Natural killer cell (primary cell): ENCODE results near the gene KNOP1. TPM values are rescaled to one million over a fixed set of nuclear protein-coding genes. Genes with fewer than 3 reads are reported as not detected.

ENCODE experiments used
- ATAC-seq, 3 donors: fragments of 150-1000 bp in 2 of 3; fragments of 200-7000 bp in 1 of 3; cut with Tn5 transposase; 1 replicate in 1 of 3; 2 replicates in 2 of 3; pipeline ENCODE4 v1.10.0; 2021; ENCODE audit warnings: mild to moderate bottlenecking in 2 of 3, moderate library complexity in 2 of 3
- DNase-seq, 2 donors: peaks; one replicate each; pipeline versions ENCODE4 v3.0.0 to v3.0.0-alpha.2; 2013 to 2021; ENCODE audit warnings: mixed read lengths in 1 of 2
- H3K27ac ChIP-seq: one replicate; pipeline ENCODE4 v1.5.1; 2013; ENCODE audit warnings: mild to moderate bottlenecking, low read length
- H3K27me3 ChIP-seq: one replicate; pipeline ENCODE4 v1.6.1; 2013; ENCODE audit warnings: low read length; ENCODE audit not compliant: control insufficient read depth, insufficient read depth
- H3K36me3 ChIP-seq: one replicate; pipeline ENCODE4 v1.6.1; 2013; ENCODE audit warnings: low read length; ENCODE audit not compliant: control insufficient read depth, insufficient read depth
- H3K4me1 ChIP-seq: one replicate; pipeline ENCODE4 v1.6.1; 2013; ENCODE audit warnings: low read length; ENCODE audit not compliant: control insufficient read depth, insufficient read depth
- H3K4me3 ChIP-seq: one replicate; pipeline ENCODE4 v1.5.1; 2013; ENCODE audit warnings: low read length
- H3K9me3 ChIP-seq: one replicate; pipeline ENCODE4 v1.6.1; 2013; ENCODE audit warnings: low read length; ENCODE audit not compliant: control insufficient read depth, insufficient read depth
- H3K27ac Mint-ChIP-seq, 2 donors: one replicate each; pipeline ENCODE4 v1.8.0; 2022; ENCODE audit warnings: mild to moderate bottlenecking in 2 of 2, mixed read lengths in 2 of 2, moderate library complexity in 1 of 2
- H3K27me3 Mint-ChIP-seq, 2 donors: one replicate each; pipeline ENCODE4 v1.8.0; 2022; ENCODE audit warnings: low read depth in 2 of 2, mixed read lengths in 2 of 2
- H3K36me3 Mint-ChIP-seq: one replicate; pipeline ENCODE4 v1.8.0; 2022; ENCODE audit warnings: mixed read lengths
- H3K4me1 Mint-ChIP-seq, 2 donors: one replicate each; pipeline ENCODE4 v1.8.0; 2022; ENCODE audit warnings: mixed read lengths in 2 of 2
- H3K4me3 Mint-ChIP-seq: one replicate; pipeline ENCODE4 v1.8.0; 2022; ENCODE audit warnings: mild to moderate bottlenecking, moderate library complexity, mixed read lengths
- H3K9me3 Mint-ChIP-seq, 2 donors: one replicate each; pipeline ENCODE4 v1.8.0; 2022; ENCODE audit warnings: mixed read lengths in 2 of 2
- CTCF ChIP-seq: fragments of 200-600 bp; IDR thresholded peaks from one replicate; pipeline ENCODE4 v1.8.0; 2022; ENCODE audit warnings: antibody characterized with exemption
- WGBS: methylation state at CpG from one replicate; pipeline ENCODE4 v1.1.7; 2013; ENCODE audit warnings: missing lambda C conversion rate; ENCODE audit not compliant: insufficient coverage; 5-methylcytosine and 5-hydroxymethylcytosine counted together
- intact Hi-C: fragments of 100-400 bp; cut with micrococcal nuclease; formaldehyde crosslinking; loops from one replicate; pipeline ENCODE4 v1.14.2; 2022
- total RNA-seq, 4 donors: library from RNA; stranded (reverse); fragments of 120-200 nt in 1 of 4; gene quantifications; one replicate each; pipeline versions ENCODE4 v1.2.3 to v1.2.4, GENCODE V29; 2013 to 2022

Gene KNOP1
- total RNA-seq, 3 donors from 2014 or later (not counting 1 experiment from before 2014, with no cell fraction given) = 5.6 to 8.0 (median 6.9) TPM

- TF ChIP-seq CTCF = no peak
- Mint-ChIP-seq H3K27ac (no peak overlapping the region), H3K4me3 (no peak overlapping the region), H3K27me3 (no peaks in the 10 kb centered on the region), H3K36me3 (no peaks in the 10 kb centered on the region), H3K4me1 (peaks cover 0 to 9% of the 10 kb centered on the region in 2 donors), H3K9me3 (no peaks in the 10 kb centered on the region)
- DNase-seq = no peak
- no peak overlapping the region for H3K4me3 ChIP-seq
- WGBS = 97% methylated on average over 14 of the region's 15 CpGs
- no peak overlapping the region for H3K27ac ChIP-seq
- peaks cover 36% of the 10 kb centered on the region for H3K36me3 ChIP-seq
- no peak for ATAC-seq
- H3K4me1 ChIP-seq = no peaks in the 10 kb centered on the region
- intact Hi-C loops = no loop called here
- H3K9me3 ChIP-seq = no peaks in the 10 kb centered on the region
- no peaks in the 10 kb centered on the region for H3K27me3 ChIP-seq
Observed at GRCh38 chr16:19706846-19707245, 11.2 kb downstream of the KNOP1 start.

GRCh38 chr16:19705843-19706242, 12.2 kb downstream of the KNOP1 start:
- no peak overlapping the region for H3K27ac Mint-ChIP-seq
- no peaks in the 10 kb centered on the region for H3K36me3 Mint-ChIP-seq
- H3K27ac ChIP-seq = no peak overlapping the region

GRCh38 chr16:19705146-19705501, 12.9 kb downstream of the KNOP1 start:
- DNase-seq (no peak), ATAC-seq (no peak)
- intact Hi-C loops = no loop called here
- H3K4me3 Mint-ChIP-seq = no peak overlapping the region
- no peaks in the 10 kb centered on the region for H3K36me3 Mint-ChIP-seq
- 98% methylated on average over 8 of the region's 8 CpGs for WGBS
- H3K27ac ChIP-seq = no peak overlapping the region
- H3K27me3 ChIP-seq = no peaks in the 10 kb centered on the region
- H3K9me3 ChIP-seq = no peaks in the 10 kb centered on the region
- peaks cover 0 to 9% of the 10 kb centered on the region in 2 donors for H3K4me1 Mint-ChIP-seq
- no peak overlapping the region for H3K4me3 ChIP-seq
- peaks cover 34% of the 10 kb centered on the region for H3K36me3 ChIP-seq
- no peaks in the 10 kb centered on the region for H3K9me3 Mint-ChIP-seq
- no peaks in the 10 kb centered on the region for H3K27me3 Mint-ChIP-seq
- H3K4me1 ChIP-seq = no peaks in the 10 kb centered on the region
- TF ChIP-seq CTCF = no peak
- no peak overlapping the region for H3K27ac Mint-ChIP-seq

More at GRCh38 chr16:19705843-19706242, 12.2 kb downstream of the KNOP1 start:
- no peaks in the 10 kb centered on the region for H3K9me3 Mint-ChIP-seq
- ATAC-seq (no peak), DNase-seq (no peak)
- no peak overlapping the region for H3K4me3 Mint-ChIP-seq
- no peaks in the 10 kb centered on the region for H3K27me3 Mint-ChIP-seq
- Histone ChIP-seq H3K4me3 (no peak overlapping the region), H3K36me3 (peaks cover 37% of the 10 kb centered on the region), H3K9me3 (no peaks in the 10 kb centered on the region), H3K4me1 (no peaks in the 10 kb centered on the region), H3K27me3 (no peaks in the 10 kb centered on the region)
- peaks cover 0 to 9% of the 10 kb centered on the region in 2 donors for H3K4me1 Mint-ChIP-seq
- 96% methylated on average over 4 of the region's 5 CpGs for WGBS
- intact Hi-C loops = no loop called here
- TF ChIP-seq CTCF = no peak

- no peaks in the 10 kb centered on the region for H3K27me3 Mint-ChIP-seq
- no peak overlapping the region for H3K4me3 Mint-ChIP-seq
- Histone ChIP-seq H3K9me3 (no peaks in the 10 kb centered on the region), H3K4me3 (no peak overlapping the region), H3K36me3 (peaks cover 34% of the 10 kb centered on the region), H3K27me3 (no peaks in the 10 kb centered on the region), H3K4me1 (no peaks in the 10 kb centered on the region), H3K27ac (no peak overlapping the region)
- DNase-seq = no peak
- peaks cover 0 to 5% of the 10 kb centered on the region in 2 donors for H3K4me1 Mint-ChIP-seq
- H3K9me3 Mint-ChIP-seq = no peaks in the 10 kb centered on the region
- TF ChIP-seq CTCF = no peak
- intact Hi-C loops = no loop called here
- no peak for ATAC-seq
- whole genome bisulfite sequencing = 96% methylated on average over 18 of the region's 18 CpGs
- no peaks in the 10 kb centered on the region for H3K36me3 Mint-ChIP-seq
- no peak overlapping the region for H3K27ac Mint-ChIP-seq
Observed at GRCh38 chr16:19704321-19705145, 13.5 kb downstream of the KNOP1 start.
